IPS-NIHi7 (cell line): Measurements from ENCODE around the gene SAE1.
"Not testable (repeated sequence)": the region's sequence is repeated elsewhere in the genome, so short reads cannot be mapped to it uniquely, and the experiment has no call there.

Experiments used
- DNase-seq: peaks from one replicate; pipeline ENCODE4 v3.0.0; 2012; ENCODE audit warnings: mixed read lengths; ENCODE audit errors: extremely low spot score

SAE1 gene

DNA sequence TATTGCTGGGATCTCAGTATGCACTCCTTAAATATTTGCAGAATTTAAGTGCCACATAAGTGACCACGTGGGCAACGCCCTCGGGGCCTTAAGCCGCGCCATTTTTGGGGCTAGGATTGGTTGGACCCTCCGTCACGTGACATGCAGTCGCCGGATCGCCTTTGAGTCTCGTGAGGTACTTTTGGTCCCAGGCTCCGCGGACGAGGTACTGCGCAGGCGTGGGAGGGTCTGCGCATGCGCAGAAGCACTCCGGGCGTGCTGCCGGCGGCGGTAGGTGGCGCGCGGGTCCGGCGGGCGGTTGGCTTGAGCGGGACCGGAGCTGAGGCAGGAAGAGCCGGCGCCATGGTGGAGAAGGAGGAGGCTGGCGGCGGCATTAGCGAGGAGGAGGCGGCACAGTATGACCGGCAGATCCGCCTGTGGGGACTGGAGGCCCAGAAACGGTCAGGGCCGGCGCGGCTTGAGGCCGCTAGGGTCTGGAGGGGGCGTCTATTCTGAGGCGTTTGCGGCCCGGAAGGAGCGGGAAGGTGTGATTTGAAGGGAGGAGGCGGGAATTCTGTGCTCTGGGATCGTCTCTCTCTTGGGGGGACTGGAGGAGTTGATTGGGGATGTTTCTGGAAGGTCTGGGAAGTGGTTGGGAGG, at the start of gene SAE1:
Gene SAE1, plus strand, starts transcription at position 247 of the 639 bp plus-strand sequence. Its CDS starts 96 bp downstream, at position 343.
- peak; percentile 99 for DNase-seq

- no peak for DNase-seq
Observed at GRCh38 chr19:47081095-47081494, 49.5 kb upstream of the SAE1 start.

DNA sequence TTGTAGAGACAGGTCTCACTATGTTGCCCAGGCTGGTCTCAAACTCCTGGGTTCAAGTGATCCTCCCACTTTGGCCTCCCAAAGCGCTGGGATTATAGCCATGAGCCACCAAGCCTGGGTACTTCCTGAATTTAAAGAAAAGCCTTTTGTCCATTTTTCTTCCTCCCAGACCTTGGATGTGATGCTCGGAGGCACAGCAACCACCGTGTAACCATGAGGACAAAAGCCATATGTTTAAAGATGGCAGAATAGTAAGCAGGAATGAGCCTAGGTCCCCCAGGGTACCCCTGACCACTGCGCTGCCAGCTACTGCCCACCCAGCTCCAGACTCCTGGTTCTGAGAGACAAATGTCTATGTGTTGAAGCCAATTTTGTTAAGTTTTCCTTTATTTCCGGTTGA, 48.1 kb upstream of the SAE1 start:
- DNase-seq: no peak

- no peak for DNase-seq
Observed at GRCh38 chr19:47084879-47085439, 45.7 kb upstream of the SAE1 start.

DNA sequence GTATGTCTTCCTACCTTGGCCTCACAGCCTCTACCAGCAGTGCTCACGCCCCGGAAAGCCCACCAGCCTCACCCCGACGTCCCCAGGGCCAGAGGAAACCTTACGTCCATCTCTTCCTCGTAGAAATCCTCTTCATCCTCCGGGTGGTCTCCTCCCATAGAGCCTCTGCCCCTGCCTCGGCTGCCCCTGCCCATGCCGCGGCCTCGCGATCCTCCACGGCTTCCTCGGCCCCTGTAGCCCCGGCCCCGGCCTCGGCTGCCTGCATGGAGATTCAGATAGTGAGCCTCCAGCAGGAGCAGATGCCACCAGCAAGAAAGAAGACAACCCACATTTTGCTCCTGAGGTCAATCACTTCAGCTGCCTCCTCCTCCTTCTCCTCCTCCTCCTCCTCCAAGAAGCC, 44.4 kb upstream of the SAE1 start:
- no peak for DNase-seq

DNA sequence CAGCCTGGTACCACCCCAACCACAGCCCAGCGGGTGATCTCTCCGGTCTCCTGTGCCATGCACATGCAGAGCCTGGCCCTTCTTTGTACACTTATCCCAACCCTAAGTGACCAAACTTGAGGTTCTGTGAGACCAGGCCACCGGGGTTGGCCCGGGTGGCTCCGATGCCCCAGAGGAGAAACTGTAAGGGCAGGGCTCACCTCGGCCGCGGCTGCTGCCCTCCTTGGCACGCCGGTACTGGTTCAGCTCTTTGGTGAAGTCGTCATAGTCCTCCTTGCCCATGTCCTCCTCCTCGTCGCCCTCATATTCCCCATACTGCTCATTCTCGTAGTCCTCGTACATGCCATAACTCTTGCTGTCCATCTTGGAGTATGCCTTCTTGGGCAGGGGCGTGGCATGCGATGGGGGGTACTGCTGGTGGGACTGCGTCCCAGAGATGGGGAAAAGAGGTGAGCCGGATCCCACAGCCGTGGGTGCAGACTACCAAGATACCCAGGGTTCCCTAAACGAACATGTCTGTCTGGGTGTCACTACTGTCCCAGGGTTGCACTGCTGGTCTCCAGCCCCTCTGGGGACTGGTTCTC, 40.8 kb upstream of the SAE1 start:
- no peak for DNase-seq

DNA sequence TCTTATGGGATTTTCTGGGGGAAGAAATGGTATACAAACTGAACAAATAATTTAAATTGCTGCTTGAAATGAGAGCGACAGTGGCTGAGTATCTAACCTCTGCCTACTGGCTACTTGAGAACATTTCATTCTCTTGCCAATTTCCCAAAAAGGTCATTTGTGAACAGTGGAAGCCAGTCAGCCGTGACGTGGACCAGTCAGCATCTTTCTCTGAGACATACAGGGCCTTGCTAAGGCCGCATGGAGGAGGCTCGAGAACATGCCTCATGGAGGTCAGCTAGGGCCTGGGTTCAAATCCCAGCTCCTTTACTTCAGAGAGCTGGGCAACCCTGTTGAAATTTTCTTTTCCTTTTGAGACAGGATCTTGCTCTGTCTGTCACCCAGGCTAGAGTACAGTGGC, 37.4 kb upstream of the SAE1 start:
- DNase-seq: no peak

GRCh38 chr19:47093841-47094240, 36.8 kb upstream of the SAE1 start:
- DNase-seq: no peak

GRCh38 chr19:47094557-47095475, 35.8 kb upstream of the SAE1 start:
- no peak for DNase-seq

DNA sequence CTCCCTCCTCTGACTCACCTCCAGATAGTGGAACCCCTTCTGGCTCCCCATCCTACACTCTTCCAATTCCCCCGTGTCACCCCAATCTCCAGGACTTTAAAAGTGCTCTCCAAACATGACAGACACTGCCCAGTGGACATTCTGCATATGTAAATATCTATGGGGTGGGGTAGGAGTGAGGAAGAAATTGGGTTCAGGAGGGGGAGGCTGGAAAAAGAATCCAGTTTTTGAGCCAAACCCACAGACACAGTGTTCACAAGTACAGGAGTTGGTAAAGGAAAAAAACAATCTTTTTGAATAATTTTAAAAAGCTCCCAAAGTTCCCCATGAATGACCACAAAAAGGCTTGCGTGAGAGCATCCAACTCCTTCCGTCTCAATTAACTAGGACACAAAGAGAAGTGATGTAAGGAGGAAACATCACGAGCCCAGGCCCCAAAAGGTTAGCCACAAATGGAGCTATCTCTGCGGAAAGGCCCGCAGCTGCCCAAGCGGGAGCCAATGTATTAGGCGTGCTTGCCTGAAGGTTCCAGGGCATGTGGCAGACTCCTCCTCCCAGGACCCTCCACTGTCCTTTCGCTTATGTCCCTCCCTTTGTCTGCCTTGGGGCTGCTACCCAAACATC, 35.0 kb upstream of the SAE1 start:
- no peak for DNase-seq

GRCh38 chr19:47096100-47096704, 34.4 kb upstream of the SAE1 start:
- no peak for DNase-seq

DNA sequence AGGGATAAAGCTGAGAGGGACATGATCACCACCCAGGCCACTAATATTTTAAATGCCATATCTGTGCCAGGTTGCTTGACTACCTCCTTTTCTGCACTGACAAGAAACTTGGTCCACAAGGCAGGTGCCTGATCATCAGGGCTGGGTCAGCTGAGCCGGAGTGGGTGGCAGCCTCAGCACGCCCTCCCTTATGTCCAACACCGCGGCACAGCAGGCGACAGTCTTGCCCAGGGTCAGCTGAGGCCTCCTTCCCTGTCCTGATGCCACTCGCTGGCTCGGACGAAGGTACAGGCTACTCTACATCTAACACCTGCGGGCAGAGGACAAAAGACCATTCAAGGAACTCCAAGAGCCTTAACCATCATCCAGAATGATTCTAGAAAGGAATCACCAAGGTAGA, 33.9 kb upstream of the SAE1 start:
- DNase-seq: no peak

- no peak for DNase-seq
Observed at GRCh38 chr19:47097396-47098201, 33.0 kb upstream of the SAE1 start.

GRCh38 chr19:47098608-47099007, 32.0 kb upstream of the SAE1 start:
- no peak for DNase-seq

GRCh38 chr19:47099576-47100050, 31.0 kb upstream of the SAE1 start:
- no peak for DNase-seq

- DNase-seq: no peak
Observed at GRCh38 chr19:47100290-47100689, 30.3 kb upstream of the SAE1 start.

GRCh38 chr19:47101116-47101515, 29.5 kb upstream of the SAE1 start:
- DNase-seq: not testable (repeated sequence)

DNA sequence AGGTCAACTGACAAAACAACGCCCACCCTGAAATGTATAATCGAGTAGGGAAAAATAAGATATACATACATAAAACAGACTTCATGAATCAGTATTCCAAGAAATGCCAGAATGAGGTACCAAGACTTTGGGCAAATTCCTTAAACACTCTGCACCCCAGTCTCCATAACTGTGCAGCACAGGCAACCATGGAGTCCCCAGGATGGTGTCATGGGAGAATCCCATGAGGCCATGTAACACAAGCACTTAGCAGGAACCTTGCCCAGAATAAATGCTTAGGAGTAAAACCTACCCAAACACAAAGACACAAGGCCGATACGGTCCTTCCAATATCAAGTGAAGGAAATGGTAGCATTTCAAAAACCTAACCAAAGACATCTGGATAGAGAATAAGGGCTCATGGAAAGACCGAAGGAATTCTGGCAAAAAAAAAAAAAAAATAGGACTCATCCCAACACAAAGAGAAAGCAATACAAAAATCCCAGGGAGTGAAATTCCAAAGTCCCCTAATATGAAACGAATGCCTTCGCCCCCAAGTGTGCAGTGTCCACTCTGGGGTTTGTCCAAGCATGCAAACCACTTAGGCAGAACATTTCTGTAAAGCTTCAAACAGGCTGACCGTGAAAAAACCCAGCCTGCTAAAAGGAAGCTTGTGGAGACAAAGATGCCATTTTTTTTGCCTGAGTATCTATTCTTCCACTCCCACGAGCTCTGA, 28.1 kb upstream of the SAE1 start:
- no peak for DNase-seq

DNA sequence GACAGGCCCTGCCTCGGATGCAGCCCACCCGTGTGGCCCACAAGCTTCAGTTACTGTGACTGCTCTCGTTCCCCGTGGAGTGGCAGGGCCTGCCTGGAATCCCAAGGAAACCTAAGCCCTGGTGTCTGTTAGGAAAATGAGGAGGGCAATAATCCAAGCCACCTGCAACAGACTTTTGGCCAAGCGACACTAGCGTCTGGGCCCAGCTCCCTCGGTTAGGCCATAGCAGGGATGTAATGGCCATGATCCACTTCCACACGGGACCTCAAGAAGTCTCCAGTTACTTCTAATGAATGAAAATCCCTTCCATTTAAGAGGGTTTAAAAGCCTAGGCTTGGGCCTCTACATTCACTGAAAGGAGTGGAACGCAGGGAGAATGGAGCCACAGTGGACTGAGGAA, 26.0 kb upstream of the SAE1 start:
- DNase-seq: no peak

GRCh38 chr19:47105874-47106273, 24.8 kb upstream of the SAE1 start:
- no peak for DNase-seq
